GM21447 (cell line): ENCODE results near the gene C2orf76.
A peak's percentile ranks its signal among the peaks of the same experiment; 100 is the strongest.
"Not testable (repeated sequence)": the region's sequence is repeated elsewhere in the genome, so short reads cannot be mapped to it uniquely, and the experiment has no call there.

Experiments used
- ATAC-seq: cut with Tn5 transposase; IDR thresholded peaks from one replicate; pipeline ENCODE4 v1.9.1; 2021; ENCODE audit not compliant: unreplicated experiment

C2orf76 gene

GRCh38 chr2:119366649-119367471, at the start of gene C2orf76, which contains the start of gene DBI:
TSS of gene C2orf76 (minus strand) at chr2:119366834. CDS start at chr2:119339959, 26,875 bp downstream.
TSS of gene DBI (plus strand) at chr2:119366977. CDS start at chr2:119367052, 75 bp downstream.
- peak; percentile 92 for ATAC-seq

- no peak for ATAC-seq
Observed at GRCh38 chr2:119415630-119416029, 49.0 kb upstream of the C2orf76 start.

GRCh38 chr2:119414894-119415293, 48.3 kb upstream of the C2orf76 start:
- no peak for ATAC-seq

GRCh38 chr2:119409506-119409905, 42.9 kb upstream of the C2orf76 start:
- no peak for ATAC-seq

GRCh38 chr2:119408221-119408619, 41.6 kb upstream of the C2orf76 start:
- peak; percentile 48 for ATAC-seq

GRCh38 chr2:119407430-119408220, 41.0 kb upstream of the C2orf76 start:
- peak; percentile 71 for ATAC-seq

- ATAC-seq: no peak
Observed at GRCh38 chr2:119405151-119405550, 38.5 kb upstream of the C2orf76 start.

- not testable (repeated sequence) for ATAC-seq
Observed at GRCh38 chr2:119403618-119404017, 37.0 kb upstream of the C2orf76 start.

- no peak for ATAC-seq
Observed at GRCh38 chr2:119402645-119403560, 36.3 kb upstream of the C2orf76 start.

- ATAC-seq: no peak
Observed at GRCh38 chr2:119402106-119402505, 35.5 kb upstream of the C2orf76 start.

- ATAC-seq: no peak
Observed at GRCh38 chr2:119397196-119397595, 30.6 kb upstream of the C2orf76 start.

- no peak for ATAC-seq
Observed at GRCh38 chr2:119393971-119394748, 27.5 kb upstream of the C2orf76 start.

- ATAC-seq: no peak
Observed at GRCh38 chr2:119389615-119390306, 23.1 kb upstream of the C2orf76 start.

- peak; percentile 82 for ATAC-seq
Observed at GRCh38 chr2:119387381-119388129, 20.9 kb upstream of the C2orf76 start.

GRCh38 chr2:119385466-119385865, 18.8 kb upstream of the C2orf76 start:
- no peak for ATAC-seq

- ATAC-seq: no peak
Observed at GRCh38 chr2:119384971-119385370, 18.3 kb upstream of the C2orf76 start.

GRCh38 chr2:119383410-119384140, 16.9 kb upstream of the C2orf76 start:
- ATAC-seq: no peak

- ATAC-seq: no peak
Observed at GRCh38 chr2:119378566-119378965, 11.9 kb upstream of the C2orf76 start.
